ENCODE results near the gene FYB2. TPM values are rescaled to one million over a fixed set of nuclear protein-coding genes. Genes with fewer than 3 reads are reported as not detected.

FYB2 gene
- total and polyA plus RNA-seq, 10 donors: not detected

GRCh38 chr1:56790036-56790435 lies 29.2 kb downstream of the FYB2 start:
- H3K27me3 ChIP-seq (replicated peaks in 1 of 7): no peaks in the 10 kb centered on the region
- TF ChIP-seq POLR2A (IDR thresholded peaks at IDR 0.05) (no peak), POLR2AphosphoS5 (IDR thresholded peaks at IDR 0.05) (no peak), CTCF (IDR thresholded peaks at IDR 0.05 in 8 of 11, conservative IDR thresholded peaks at IDR 0.05 in 3 of 11) (no peak)
- H3K4me1 ChIP-seq: peaks cover 0 to 5% (median 0%) of the 10 kb centered on the region in 6 donors
- no peak overlapping the region for H3K4me3 ChIP-seq
- H3K9me3 ChIP-seq: no peaks in the 10 kb centered on the region
- no peaks in the 10 kb centered on the region for H3K36me3 ChIP-seq
- H3K27ac ChIP-seq: no peak overlapping the region
- no peak for DNase-seq
- 68 to 75% (median 72%) methylated on average over 3 of the region's 3 CpGs for WGBS, 5 donors
- intact Hi-C loops (cut with DNase I; ENCODE audit: low total_unique reads): no loop called here

GRCh38 chr1:56788588-56788987 lies 30.6 kb downstream of the FYB2 start:
- TF ChIP-seq POLR2AphosphoS5 (IDR thresholded peaks at IDR 0.05) (no peak), CTCF (IDR thresholded peaks at IDR 0.05 in 8 of 11, conservative IDR thresholded peaks at IDR 0.05 in 3 of 11) (no peak), POLR2A (IDR thresholded peaks at IDR 0.05) (no peak)
- no peak overlapping the region for H3K27ac ChIP-seq
- WGBS, 5 donors: 16 to 32% (median 20%) methylated on average over 6 of the region's 6 CpGs
- intact Hi-C loops (cut with DNase I; ENCODE audit: low total_unique reads): no loop called here
- H3K4me3 ChIP-seq: no peak overlapping the region
- H3K36me3 ChIP-seq: no peaks in the 10 kb centered on the region
- no peaks in the 10 kb centered on the region for H3K9me3 ChIP-seq
- DNase-seq: no peak
- H3K27me3 ChIP-seq (replicated peaks in 1 of 7): no peaks in the 10 kb centered on the region
- H3K4me1 ChIP-seq: peaks cover 0 to 5% (median 0%) of the 10 kb centered on the region in 6 donors

- intact Hi-C loops (cut with DNase I; ENCODE audit: low total_unique reads): no loop called here
- DNase-seq: no peak
- no peak overlapping the region for H3K27ac ChIP-seq
- no peaks in the 10 kb centered on the region for H3K36me3 ChIP-seq
- peaks cover 0 to 5% (median 0%) of the 10 kb centered on the region in 6 donors for H3K4me1 ChIP-seq
- H3K9me3 ChIP-seq: no peaks in the 10 kb centered on the region
- no peak overlapping the region for H3K4me3 ChIP-seq
- TF ChIP-seq CTCF (IDR thresholded peaks at IDR 0.05 in 8 of 11, conservative IDR thresholded peaks at IDR 0.05 in 3 of 11) (no peak), POLR2A (IDR thresholded peaks at IDR 0.05) (no peak), POLR2AphosphoS5 (IDR thresholded peaks at IDR 0.05) (no peak)
- no peaks in the 10 kb centered on the region for H3K27me3 ChIP-seq (replicated peaks in 1 of 7)
These were observed 31.1 kb downstream of the FYB2 start for GRCh38 chr1:56788102-56788501.

- 78 to 98% (median 85%) methylated on average over 1 of the region's 1 CpG for WGBS, 5 donors
- DNase-seq: no peak
- no peak overlapping the region for H3K4me3 ChIP-seq
These were observed 31.9 kb downstream of the FYB2 start for GRCh38 chr1:56787330-56787729.

More at GRCh38 chr1:56787330-56787729, 31.9 kb downstream of the FYB2 start:
- H3K27ac ChIP-seq: no peak overlapping the region
- H3K27me3 ChIP-seq (replicated peaks in 1 of 7): no peaks in the 10 kb centered on the region
- no peaks in the 10 kb centered on the region for H3K9me3 ChIP-seq
- intact Hi-C loops (cut with DNase I; ENCODE audit: low total_unique reads): no loop called here
- TF ChIP-seq POLR2AphosphoS5 (IDR thresholded peaks at IDR 0.05) (no peak), POLR2A (IDR thresholded peaks at IDR 0.05) (no peak), CTCF (IDR thresholded peaks at IDR 0.05 in 8 of 11, conservative IDR thresholded peaks at IDR 0.05 in 3 of 11) (no peak)
- peaks cover 0 to 5% (median 0%) of the 10 kb centered on the region in 6 donors for H3K4me1 ChIP-seq
- no peaks in the 10 kb centered on the region for H3K36me3 ChIP-seq

Measured in spleen (tissue), 11 donors.